Calu3 (cell line): ENCODE measurements around the gene KATNAL2. TPM values are rescaled to one million over a fixed set of nuclear protein-coding genes. Genes with fewer than 3 reads are reported as not detected.

ENCODE experiments used
- BruUV-seq: library from RNA; stranded (reverse); fragments of 400-500 nt; replicated peaks from 2 replicates; lab custom pipeline; 2021; lab: Mats Ljungman, UMichigan
- CTCF ChIA-PET: fragments of 300-600 bp; sonication (Branson Sonifier 250); formaldehyde crosslinking; loops from one replicate; lab custom pipeline; 2022; ENCODE audit warnings: antibody characterized with exemption; lab: Charles Lee
- DNase-seq: peaks from one replicate; pipeline ENCODE4 v3.0.0; 2022
- H3K27ac Mint-ChIP-seq: one replicate; pipeline ENCODE4 v1.8.0; 2022; ENCODE audit warnings: mixed read lengths; ENCODE audit not compliant: unreplicated experiment
- H3K27me3 Mint-ChIP-seq: one replicate; pipeline ENCODE4 v1.8.0; 2022; ENCODE audit warnings: mixed read lengths; ENCODE audit not compliant: unreplicated experiment
- H3K36me3 Mint-ChIP-seq: one replicate; pipeline ENCODE4 v1.8.0; 2022; ENCODE audit warnings: mild to moderate bottlenecking, moderate library complexity, mixed read lengths; ENCODE audit not compliant: insufficient read depth, unreplicated experiment
- H3K4me1 Mint-ChIP-seq: one replicate; pipeline ENCODE4 v1.8.0; 2022; ENCODE audit warnings: mild to moderate bottlenecking, low read depth, mixed read lengths; ENCODE audit not compliant: unreplicated experiment
- H3K4me3 Mint-ChIP-seq: one replicate; pipeline ENCODE4 v1.8.0; 2022; ENCODE audit warnings: mild to moderate bottlenecking, low read depth, moderate library complexity, mixed read lengths; ENCODE audit not compliant: unreplicated experiment
- H3K9me3 Mint-ChIP-seq: one replicate; pipeline ENCODE4 v1.8.0; 2022; ENCODE audit warnings: low read depth, mixed read lengths; ENCODE audit not compliant: unreplicated experiment
- intact Hi-C: fragments of 100-400 bp; cut with micrococcal nuclease; formaldehyde crosslinking; loops from one replicate; pipeline ENCODE4 v1.10.0; 2022; ENCODE audit not compliant: unreplicated experiment
- total RNA-seq: library from RNA; stranded (reverse); gene quantifications from 2 replicates; pipeline ENCODE4 v1.2.3, GENCODE V29; 2022
- TF ChIP-seq, protein P1 (sequence below): fragments of 200-600 bp; IDR thresholded peaks from one replicate; pipeline ENCODE4 v1.8.0; 2022; ENCODE audit warnings: antibody characterized with exemption; ENCODE audit not compliant: unreplicated experiment

KATNAL2 gene
- total RNA-seq, 1 experiment from 2014 or later: 5.7 TPM

DNA sequence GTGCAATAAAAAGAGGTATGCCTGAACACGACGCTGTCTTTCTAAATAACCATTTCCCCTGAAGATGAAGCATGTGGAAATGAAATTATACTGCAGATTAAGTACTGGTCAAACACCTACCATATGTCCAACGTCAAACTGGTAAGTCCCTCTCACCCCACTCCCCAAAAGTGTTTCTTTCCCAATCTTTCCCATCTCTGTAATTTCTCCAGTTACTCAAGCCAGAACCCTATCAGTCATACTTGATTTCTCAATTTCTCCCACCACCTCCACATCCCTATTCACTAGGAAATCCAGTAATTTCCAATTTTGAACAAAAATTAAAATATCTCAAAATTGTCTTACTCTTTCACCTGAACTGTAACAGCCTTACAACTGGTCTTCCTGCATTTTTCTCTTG lies 203.7 kb downstream of the KATNAL2 start:
- intact Hi-C loops: no loop called here
- H3K27ac Mint-ChIP-seq: no peak overlapping the region
- H3K36me3 Mint-ChIP-seq: peaks cover 4% of the 10 kb centered on the region
- H3K4me3 Mint-ChIP-seq: no peak overlapping the region
- CTCF ChIA-PET: no interaction called here
- no peaks in the 10 kb centered on the region for H3K4me1 Mint-ChIP-seq
- no TSS peak for BruUV-seq
- TF ChIP-seq, protein P1, sequence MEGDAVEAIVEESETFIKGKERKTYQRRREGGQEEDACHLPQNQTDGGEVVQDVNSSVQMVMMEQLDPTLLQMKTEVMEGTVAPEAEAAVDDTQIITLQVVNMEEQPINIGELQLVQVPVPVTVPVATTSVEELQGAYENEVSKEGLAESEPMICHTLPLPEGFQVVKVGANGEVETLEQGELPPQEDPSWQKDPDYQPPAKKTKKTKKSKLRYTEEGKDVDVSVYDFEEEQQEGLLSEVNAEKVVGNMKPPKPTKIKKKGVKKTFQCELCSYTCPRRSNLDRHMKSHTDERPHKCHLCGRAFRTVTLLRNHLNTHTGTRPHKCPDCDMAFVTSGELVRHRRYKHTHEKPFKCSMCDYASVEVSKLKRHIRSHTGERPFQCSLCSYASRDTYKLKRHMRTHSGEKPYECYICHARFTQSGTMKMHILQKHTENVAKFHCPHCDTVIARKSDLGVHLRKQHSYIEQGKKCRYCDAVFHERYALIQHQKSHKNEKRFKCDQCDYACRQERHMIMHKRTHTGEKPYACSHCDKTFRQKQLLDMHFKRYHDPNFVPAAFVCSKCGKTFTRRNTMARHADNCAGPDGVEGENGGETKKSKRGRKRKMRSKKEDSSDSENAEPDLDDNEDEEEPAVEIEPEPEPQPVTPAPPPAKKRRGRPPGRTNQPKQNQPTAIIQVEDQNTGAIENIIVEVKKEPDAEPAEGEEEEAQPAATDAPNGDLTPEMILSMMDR: no peak
- no peaks in the 10 kb centered on the region for H3K9me3 Mint-ChIP-seq
- DNase-seq: no peak
- H3K27me3 Mint-ChIP-seq: no peaks in the 10 kb centered on the region

DNA sequence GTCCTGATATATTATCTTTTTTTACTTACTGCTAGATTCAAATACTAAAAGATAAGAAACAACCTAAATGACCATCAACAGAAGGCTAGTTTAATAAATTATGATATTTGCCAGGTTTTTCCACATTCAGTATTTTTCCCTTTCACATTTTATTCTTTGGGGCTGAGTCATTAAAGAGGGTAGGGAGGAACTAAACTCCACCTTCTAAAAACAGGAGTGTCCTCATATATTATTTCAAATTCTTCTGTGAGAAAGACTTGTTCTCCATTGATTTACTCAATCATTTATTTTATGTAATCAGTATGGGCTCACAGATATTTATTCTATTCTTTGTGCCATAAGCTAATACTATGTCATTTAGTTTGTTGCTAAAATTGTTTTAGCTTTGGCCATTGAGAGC lies 223.9 kb downstream of the KATNAL2 start:
- TF ChIP-seq, protein P1: no peak
- CTCF ChIA-PET: no interaction called here
- intact Hi-C loops: no loop called here
- H3K36me3 Mint-ChIP-seq: peaks cover 11% of the 10 kb centered on the region
- H3K9me3 Mint-ChIP-seq: no peaks in the 10 kb centered on the region
- no peak for DNase-seq
- no peaks in the 10 kb centered on the region for H3K27me3 Mint-ChIP-seq
- no peak overlapping the region for H3K27ac Mint-ChIP-seq
- no peak overlapping the region for H3K4me3 Mint-ChIP-seq
- no peaks in the 10 kb centered on the region for H3K4me1 Mint-ChIP-seq
- no TSS peak for BruUV-seq

DNA sequence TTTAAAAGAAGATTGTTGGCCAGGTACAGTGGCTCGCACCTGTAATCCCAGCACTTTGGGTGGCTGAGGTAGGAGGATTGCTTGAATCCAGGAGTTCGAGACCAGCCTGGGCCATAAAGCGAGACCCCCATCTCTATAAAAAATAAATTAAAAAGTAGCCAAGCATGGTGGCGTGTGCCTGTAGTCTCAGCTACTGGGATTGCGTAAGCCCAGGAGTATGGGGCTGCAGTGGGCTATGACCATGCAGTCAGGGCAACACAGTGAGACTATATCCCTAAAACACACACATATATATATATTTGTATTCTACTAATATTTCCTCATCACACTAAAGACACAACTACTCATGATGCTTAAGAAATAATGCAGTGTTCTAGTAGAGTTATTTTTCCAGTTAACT lies 225.8 kb downstream of the KATNAL2 start:
- Mint-ChIP-seq H3K27ac (no peak overlapping the region), H3K36me3 (peaks cover 11% of the 10 kb centered on the region), H3K4me3 (no peak overlapping the region), H3K4me1 (peaks cover under 1% of the 10 kb centered on the region), H3K27me3 (no peaks in the 10 kb centered on the region), H3K9me3 (no peaks in the 10 kb centered on the region)
- TF ChIP-seq, protein P1: no peak
- BruUV-seq: no TSS peak
- DNase-seq: no peak
- CTCF ChIA-PET: no interaction called here
- intact Hi-C loops: no loop called here

DNA sequence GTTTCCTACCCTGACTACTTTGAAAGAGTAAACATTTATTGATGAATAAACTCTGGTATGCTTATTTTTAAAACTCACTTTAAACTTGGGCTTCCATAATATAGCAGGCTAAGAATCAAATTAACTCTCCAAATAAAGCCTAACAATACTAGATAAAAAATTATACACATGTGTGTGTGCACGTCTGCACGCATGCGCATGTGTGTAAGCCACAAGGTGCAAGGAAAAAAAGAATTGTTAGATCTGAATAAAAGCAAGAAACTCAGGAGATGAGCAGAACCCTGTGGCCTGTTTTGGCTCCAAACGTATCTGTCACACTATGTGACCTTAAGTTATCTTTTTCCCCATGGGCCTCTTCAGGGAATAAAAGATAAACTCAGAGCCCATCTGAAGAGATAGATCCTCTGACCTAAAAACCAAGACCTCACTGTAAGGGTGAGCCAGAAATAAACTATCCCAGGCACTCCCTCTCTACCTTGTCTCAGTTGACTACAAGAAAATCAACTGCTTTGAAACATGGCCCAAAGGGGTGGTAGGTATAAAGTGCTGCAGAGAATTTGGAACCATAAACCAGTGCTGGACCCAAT lies 226.6 kb downstream of the KATNAL2 start:
- TF ChIP-seq, protein P1: no peak
- Mint-ChIP-seq H3K27ac (no peak overlapping the region), H3K9me3 (no peaks in the 10 kb centered on the region), H3K4me1 (peaks cover 9% of the 10 kb centered on the region), H3K36me3 (peaks cover 7% of the 10 kb centered on the region), H3K4me3 (no peak overlapping the region), H3K27me3 (no peaks in the 10 kb centered on the region)
- CTCF ChIA-PET: no interaction called here
- DNase-seq: no peak
- no TSS peak for BruUV-seq
- intact Hi-C loops: no loop called here
